Activated T-helper 17 cell treated with anti-CD3 and anti-CD28 coated beads, Interleukin-2, amount 50 U/mL, for 72 hours (primary cell): ENCODE results near the gene AOPEP. TPM values are rescaled to one million over a fixed set of nuclear protein-coding genes. Genes with fewer than 3 reads are reported as not detected.
"Not testable (repeated sequence)": the region's sequence is repeated elsewhere in the genome, so short reads cannot be mapped to it uniquely, and the experiment has no call there.

Experiments used
- ATAC-seq: fragments of 150-1000 bp; cut with Tn5 transposase; replicated peaks from 2 replicates; pipeline ENCODE4 v1.10.0; 2021; ENCODE audit warnings: mild to moderate bottlenecking, moderate library complexity
- H3K27ac Mint-ChIP-seq: one replicate; pipeline ENCODE4 v1.8.0; 2022; ENCODE audit warnings: mixed read lengths
- H3K27me3 Mint-ChIP-seq: one replicate; pipeline ENCODE4 v1.8.0; 2022; ENCODE audit warnings: mixed read lengths
- H3K36me3 Mint-ChIP-seq: one replicate; pipeline ENCODE4 v1.8.0; 2022; ENCODE audit warnings: low read depth, mild to moderate bottlenecking, mixed read lengths
- H3K4me1 Mint-ChIP-seq: one replicate; pipeline ENCODE4 v1.8.0; 2022; ENCODE audit warnings: mixed read lengths
- H3K4me3 Mint-ChIP-seq: one replicate; pipeline ENCODE4 v1.8.0; 2022; ENCODE audit warnings: mild to moderate bottlenecking, mixed read lengths
- H3K9me3 Mint-ChIP-seq: one replicate; pipeline ENCODE4 v1.8.0; 2022; ENCODE audit warnings: mixed read lengths
- total RNA-seq, 2 donors: library from RNA; stranded (reverse); gene quantifications; one replicate each; pipeline ENCODE4 v1.2.3, GENCODE V29; 2022

Gene AOPEP
- total RNA-seq, 2 donors from 2014 or later: 15.5 to 16.4 TPM

DNA sequence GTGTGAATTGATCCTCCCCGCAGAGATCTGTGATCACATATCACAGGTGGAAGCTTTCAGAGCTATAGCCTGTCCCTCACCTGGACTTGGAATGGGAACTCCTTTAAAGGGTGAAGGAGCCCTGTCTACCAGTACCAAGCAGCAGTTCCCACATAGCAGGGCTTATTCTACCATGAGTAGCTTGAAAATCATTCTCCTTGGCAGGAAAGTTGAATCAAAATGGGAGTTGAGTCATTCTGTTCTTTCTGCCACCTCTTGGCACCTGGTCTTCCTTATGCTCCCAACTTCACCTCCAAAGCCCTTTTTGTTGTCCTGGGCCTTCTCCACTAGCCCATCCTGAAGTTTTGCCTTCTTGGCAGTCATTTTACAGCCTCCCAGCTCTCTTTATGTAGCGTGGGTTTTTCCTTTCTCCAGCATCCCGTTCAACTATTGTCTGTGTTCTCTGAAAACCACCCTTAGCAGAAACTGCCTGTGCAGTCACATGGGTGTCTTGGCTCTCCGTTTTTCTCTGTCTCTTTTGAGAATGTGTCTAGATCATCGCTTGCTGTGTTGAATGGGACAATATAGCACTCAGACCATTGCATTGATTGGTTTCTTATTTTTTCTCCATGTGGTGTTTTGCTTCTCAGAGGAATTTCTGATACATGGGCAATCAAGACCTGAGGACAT lies 222.2 kb downstream of the AOPEP start:
- no peak overlapping the region for H3K27ac Mint-ChIP-seq
- no peak overlapping the region for H3K4me3 Mint-ChIP-seq
- no peaks in the 10 kb centered on the region for H3K27me3 Mint-ChIP-seq
- no peaks in the 10 kb centered on the region for H3K36me3 Mint-ChIP-seq
- H3K4me1 Mint-ChIP-seq: peaks cover 25% of the 10 kb centered on the region
- ATAC-seq: peak; percentile 42
- H3K9me3 Mint-ChIP-seq: no peaks in the 10 kb centered on the region

DNA sequence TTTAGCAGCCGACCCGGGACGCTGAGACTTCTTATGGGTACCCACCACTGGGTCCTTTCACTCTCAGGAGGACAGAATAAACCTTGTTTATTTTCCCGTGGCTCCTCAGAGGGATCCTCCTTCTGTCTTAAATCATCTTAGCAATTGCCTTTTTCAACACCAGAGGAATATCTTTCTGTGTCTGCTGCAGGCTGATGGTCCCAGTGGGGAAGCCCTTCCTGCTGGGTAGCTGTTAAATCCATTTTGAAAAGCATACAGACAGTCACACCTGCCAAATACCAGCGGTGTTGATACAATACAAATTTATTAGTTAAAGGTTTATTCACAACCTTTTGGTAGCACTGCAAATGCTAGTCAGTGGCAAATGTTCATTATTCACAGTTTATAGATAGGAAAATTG lies 222.9 kb downstream of the AOPEP start:
- H3K4me1 Mint-ChIP-seq: peaks cover 25% of the 10 kb centered on the region
- no peaks in the 10 kb centered on the region for H3K9me3 Mint-ChIP-seq
- H3K4me3 Mint-ChIP-seq: no peak overlapping the region
- no peak for ATAC-seq
- H3K36me3 Mint-ChIP-seq: no peaks in the 10 kb centered on the region
- H3K27me3 Mint-ChIP-seq: no peaks in the 10 kb centered on the region
- no peak overlapping the region for H3K27ac Mint-ChIP-seq

DNA sequence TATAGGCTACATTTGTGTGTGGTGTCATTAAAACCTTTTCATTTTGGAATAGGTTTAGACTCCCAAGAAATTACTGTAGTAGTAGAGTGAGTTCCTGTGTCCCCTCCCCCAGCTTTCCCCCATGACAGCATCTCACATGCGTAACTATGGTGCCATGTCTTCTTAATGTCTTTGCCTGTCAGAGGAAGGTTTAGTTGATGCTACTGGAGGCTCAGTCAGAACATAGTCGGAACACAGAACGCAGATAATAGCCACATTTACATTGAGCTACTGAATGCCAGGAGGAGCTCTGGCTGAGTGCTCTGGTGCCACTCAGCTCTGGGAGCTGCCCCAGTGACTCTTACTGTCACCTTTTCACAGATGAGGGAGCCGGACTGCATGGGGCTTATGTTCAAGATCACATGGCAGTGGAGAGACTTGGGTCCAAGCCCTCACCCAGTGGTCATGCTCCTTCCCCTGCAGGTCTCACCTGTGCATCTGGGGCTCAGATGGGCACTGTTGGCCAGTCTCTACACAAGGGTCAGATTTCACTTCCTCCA lies 223.6 kb downstream of the AOPEP start:
- Mint-ChIP-seq H3K36me3 (no peaks in the 10 kb centered on the region), H3K9me3 (no peaks in the 10 kb centered on the region), H3K27ac (no peak overlapping the region), H3K4me3 (no peak overlapping the region), H3K27me3 (no peaks in the 10 kb centered on the region), H3K4me1 (peaks cover 25% of the 10 kb centered on the region)
- no peak for ATAC-seq

DNA sequence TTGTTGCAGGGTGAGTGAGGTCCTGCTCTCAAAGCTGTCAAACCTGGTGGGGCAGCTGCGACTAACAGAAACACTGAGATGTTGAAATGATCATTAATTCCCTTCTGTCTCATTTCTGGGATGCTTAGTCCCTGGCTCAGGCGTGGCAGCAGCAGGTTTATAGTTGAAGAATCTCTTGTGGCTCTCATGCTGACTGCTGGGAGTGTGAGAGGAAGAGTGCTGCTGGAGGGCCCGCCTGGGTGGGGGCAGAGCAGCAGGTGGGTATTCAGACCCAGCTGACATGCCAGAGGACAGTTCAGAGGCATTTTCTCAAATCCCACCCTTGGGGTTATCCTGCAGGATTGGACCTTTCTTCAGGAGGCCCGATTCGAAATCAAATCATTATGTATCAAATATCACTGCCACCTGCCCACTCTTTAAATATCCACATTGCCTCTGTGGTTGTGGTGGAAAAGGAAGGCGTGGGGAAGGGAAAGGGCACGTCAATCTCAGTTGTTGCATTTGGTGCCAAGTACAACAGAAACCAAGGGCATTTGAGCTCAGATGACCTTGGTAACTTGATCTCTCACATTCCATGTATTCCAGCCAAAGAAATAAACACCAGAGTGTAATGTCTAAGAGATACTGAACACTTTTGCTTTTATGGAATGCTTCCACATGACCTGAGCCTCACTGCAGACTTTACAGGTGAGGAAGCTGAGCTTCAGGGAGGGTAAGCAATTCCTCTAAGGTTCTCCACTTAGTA lies 224.3 kb downstream of the AOPEP start:
- H3K4me1 Mint-ChIP-seq: peaks cover 25% of the 10 kb centered on the region

DNA sequence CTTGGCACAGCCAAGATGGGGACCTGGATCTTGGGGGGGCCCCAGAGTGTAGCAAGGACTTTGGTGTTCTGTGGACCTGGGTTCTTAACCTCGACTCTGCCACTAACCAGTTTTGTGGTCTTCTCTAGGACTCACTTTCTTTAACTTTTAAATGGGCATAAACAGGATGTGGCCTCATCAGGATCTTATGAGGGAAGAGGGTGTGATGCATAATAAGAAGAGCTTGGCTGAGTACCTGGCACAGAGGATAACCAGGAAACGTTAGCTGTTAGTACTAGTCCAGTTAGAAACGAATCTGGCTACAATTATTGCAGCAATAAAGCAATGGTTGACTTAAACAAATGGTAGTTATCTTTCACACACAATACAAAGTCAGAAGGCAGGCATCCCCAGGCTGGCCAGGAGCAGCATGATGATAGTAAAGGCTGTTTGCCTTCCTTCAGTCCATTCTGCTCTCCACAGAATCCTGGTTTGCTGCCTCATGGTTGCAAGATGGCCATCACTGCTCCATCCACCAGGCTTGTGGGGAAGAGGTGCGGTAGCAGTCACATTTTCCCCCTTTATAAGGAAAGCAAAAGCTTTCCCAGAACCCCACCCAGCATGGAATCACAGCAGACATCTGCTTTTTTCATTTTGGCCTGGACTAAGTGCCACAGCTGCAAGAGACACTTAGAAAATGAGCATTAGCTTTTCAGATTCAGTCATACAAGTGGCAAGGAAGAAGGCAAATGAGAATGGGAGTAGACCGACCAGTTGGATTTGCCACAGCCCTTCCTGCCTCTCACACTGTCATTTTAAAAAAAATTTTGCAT lies 225.0 kb downstream of the AOPEP start:
- H3K36me3 Mint-ChIP-seq: peaks cover 11% of the 10 kb centered on the region
- H3K27me3 Mint-ChIP-seq: no peaks in the 10 kb centered on the region
- H3K27ac Mint-ChIP-seq: no peak overlapping the region
- peak overlapping the region; percentile 29 for H3K4me3 Mint-ChIP-seq
- peak; percentile 69 for ATAC-seq
- H3K9me3 Mint-ChIP-seq: no peaks in the 10 kb centered on the region
- H3K4me1 Mint-ChIP-seq: peaks cover 25% of the 10 kb centered on the region

More for the DNA sequence above, 224.3 kb downstream of the AOPEP start:
- no peaks in the 10 kb centered on the region for H3K9me3 Mint-ChIP-seq
- no peak for ATAC-seq
- H3K27ac Mint-ChIP-seq: no peak overlapping the region
- peak overlapping the region; percentile 13 for H3K4me3 Mint-ChIP-seq
- no peaks in the 10 kb centered on the region for H3K27me3 Mint-ChIP-seq
- peaks cover 3% of the 10 kb centered on the region for H3K36me3 Mint-ChIP-seq

DNA sequence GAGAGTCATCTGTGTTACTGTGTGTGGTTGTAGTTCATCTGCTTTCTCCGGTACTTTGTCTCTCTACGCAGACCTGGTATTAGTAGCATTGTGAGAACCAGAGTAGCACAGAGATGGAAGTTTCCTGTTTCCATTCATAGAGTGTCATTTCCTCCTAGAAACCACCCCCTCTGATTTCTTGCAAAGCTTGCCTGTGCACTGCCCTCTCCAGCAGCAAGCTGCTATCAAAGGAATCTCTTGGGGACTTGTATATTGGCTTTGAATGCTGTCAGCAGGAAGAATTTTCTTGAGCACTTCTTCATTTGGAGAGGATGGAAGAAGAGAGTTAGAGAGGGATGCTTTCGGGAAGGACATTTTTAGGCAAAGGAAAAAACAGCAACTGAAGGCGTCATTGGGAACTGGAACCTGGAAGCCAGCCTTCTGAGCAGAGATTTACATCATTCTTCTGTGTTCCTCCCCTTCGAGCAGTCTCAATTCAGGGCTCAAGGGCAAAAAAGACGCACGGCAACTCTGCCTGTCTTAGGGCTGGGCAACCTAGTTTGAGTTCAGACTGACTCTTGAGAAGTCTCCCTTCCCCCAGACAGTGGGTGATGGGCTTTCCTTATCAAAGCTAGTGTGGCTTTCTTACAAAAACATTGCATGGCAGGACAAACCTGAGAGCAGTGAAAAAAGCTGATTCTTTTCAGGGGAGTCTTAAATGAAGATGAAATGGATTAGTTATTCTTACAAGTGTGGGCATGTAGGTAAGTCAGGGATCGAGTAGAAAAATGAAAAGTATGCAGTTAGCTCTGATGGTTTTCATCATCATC lies 226.3 kb downstream of the AOPEP start:
- H3K27me3 Mint-ChIP-seq: no peaks in the 10 kb centered on the region
- H3K4me1 Mint-ChIP-seq: peaks cover 25% of the 10 kb centered on the region
- H3K36me3 Mint-ChIP-seq: peaks cover 11% of the 10 kb centered on the region
- H3K4me3 Mint-ChIP-seq: peak overlapping the region; percentile 29
- no peaks in the 10 kb centered on the region for H3K9me3 Mint-ChIP-seq
- ATAC-seq: peak; percentile 82
- no peak overlapping the region for H3K27ac Mint-ChIP-seq

DNA sequence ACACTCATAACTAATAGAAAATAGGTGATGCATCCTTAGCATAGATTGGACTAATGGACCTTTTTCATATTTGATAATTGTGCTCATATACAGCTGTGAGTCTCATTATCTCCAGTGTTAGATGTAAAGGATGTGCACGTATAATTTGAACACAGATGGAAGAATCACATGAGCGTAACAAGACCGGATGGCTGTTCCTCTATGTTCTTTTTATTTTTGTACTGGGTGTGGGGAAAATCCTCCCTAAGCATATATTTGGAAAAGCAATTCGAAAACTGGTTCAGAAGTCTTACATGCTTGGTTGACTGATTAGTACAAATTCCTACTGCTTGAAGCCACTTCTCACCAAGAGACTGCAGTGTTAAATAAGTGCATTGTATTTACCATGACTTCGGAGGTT lies 230.2 kb downstream of the AOPEP start:
- Mint-ChIP-seq H3K36me3 (peaks cover 11% of the 10 kb centered on the region), H3K4me1 (peaks cover 9% of the 10 kb centered on the region), H3K9me3 (no peaks in the 10 kb centered on the region), H3K4me3 (no peak overlapping the region), H3K27me3 (no peaks in the 10 kb centered on the region), H3K27ac (no peak overlapping the region)
- no peak for ATAC-seq

DNA sequence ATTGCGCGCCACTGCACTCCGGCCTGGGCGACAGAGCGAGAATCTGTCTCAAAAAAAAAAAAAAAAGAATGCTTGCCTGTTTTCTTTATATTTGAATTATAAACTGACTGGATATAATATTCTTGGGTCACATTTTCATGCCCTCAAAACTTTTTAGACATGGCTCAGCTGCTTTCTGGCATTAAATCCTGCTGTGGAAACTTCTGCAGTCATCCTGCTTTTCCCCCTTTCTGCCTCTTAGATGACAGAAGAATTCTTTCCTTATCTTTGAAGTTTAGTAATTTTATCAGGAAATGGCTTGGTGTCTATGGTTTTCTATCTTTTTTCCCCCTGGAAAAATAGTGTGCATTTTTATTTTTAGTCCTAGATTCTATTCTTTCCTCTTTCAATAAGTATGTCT lies 234.5 kb downstream of the AOPEP start:
- Mint-ChIP-seq H3K4me1 (no peaks in the 10 kb centered on the region), H3K9me3 (no peaks in the 10 kb centered on the region), H3K4me3 (no peak overlapping the region), H3K27ac (no peak overlapping the region), H3K36me3 (peaks cover 6% of the 10 kb centered on the region), H3K27me3 (no peaks in the 10 kb centered on the region)
- no peak for ATAC-seq

DNA sequence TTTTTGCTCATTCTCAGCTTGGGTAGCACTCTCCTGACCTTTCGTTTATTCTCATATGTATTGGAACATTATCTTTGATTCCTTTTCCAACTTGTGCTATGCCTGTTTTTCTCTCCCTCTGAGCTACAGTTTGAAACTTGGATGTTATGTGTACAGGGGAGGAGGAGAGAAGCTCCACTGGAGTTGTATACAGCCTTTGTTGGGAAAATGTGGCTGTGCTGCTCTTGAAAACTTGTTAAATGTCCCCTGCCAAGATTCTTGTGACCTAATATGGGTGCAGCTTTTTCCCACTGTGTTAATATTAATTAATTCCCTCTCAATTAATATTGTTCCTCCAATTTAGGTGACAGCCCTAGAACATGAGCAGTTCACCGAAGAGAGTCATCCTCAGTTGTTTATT lies 235.4 kb downstream of the AOPEP start:
- H3K4me3 Mint-ChIP-seq: no peak overlapping the region
- H3K27me3 Mint-ChIP-seq: no peaks in the 10 kb centered on the region
- H3K4me1 Mint-ChIP-seq: no peaks in the 10 kb centered on the region
- ATAC-seq: no peak
- H3K36me3 Mint-ChIP-seq: no peaks in the 10 kb centered on the region
- no peak overlapping the region for H3K27ac Mint-ChIP-seq
- H3K9me3 Mint-ChIP-seq: no peaks in the 10 kb centered on the region

DNA sequence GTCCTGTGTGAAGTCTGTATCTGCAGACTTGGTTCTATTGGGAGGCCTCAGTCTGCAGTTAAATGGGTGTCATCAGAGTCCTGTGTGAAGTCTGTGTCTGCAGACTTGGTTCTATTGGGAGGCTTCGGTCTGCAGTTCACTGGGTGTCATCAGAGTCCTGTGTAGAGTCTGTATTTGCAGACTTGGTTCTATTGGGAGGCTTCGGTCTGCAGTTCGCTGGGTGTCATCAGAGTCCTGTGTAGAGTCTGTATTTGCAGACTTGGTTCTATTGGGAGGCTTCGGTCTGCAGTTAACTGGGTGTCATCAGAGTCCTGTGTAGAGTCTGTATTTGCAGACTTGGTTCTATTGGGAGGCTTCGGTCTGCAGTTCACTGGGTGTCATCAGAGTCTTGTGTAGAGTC lies 239.1 kb downstream of the AOPEP start:
- H3K27ac Mint-ChIP-seq, H3K9me3 Mint-ChIP-seq, H3K36me3 Mint-ChIP-seq, H3K27me3 Mint-ChIP-seq, H3K4me3 Mint-ChIP-seq, ATAC-seq, H3K4me1 Mint-ChIP-seq: not testable (repeated sequence)

DNA sequence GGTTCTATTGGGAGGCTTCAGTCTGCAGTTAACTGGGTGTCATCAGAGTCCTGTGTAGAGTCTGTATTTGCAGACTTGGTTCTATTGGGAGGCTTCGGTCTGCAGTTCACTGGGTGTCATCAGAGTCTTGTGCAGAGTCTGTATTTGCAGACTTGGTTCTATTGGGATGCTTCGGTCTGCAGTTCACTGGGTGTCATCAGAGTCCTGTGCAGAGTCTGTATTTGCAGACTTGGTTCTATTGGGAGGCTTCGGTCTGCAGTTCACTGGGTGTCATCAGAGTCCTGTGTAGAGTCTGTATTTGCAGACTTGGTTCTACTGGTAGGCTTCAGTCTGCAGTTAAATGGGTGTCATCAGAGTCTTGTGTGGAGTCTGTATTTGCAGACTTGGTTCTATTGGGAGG lies 239.5 kb downstream of the AOPEP start:
- H3K9me3 Mint-ChIP-seq, H3K4me1 Mint-ChIP-seq, H3K27ac Mint-ChIP-seq, H3K36me3 Mint-ChIP-seq, H3K27me3 Mint-ChIP-seq, ATAC-seq, H3K4me3 Mint-ChIP-seq: not testable (repeated sequence)

DNA sequence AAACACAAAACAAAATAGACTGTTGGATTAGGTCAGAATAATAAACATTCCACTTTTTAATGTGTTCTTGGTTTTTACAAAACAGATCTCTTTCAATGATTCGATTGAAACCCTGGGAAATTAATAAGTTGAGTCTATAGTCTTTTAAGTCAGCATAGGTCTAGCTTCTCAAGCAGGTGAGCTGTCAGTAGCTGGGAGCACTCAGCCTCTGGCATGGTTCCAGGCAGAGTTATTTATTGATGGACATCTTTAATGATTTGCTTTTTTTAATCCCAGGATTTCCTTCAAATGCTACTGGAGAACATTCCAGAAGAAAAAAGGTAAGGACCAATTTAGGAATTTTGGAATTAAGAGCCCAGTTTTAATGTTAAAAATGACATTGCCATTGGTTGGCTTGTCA lies 241.0 kb downstream of the AOPEP start:
- Mint-ChIP-seq H3K27ac (no peak overlapping the region), H3K4me1 (no peaks in the 10 kb centered on the region), H3K27me3 (no peaks in the 10 kb centered on the region), H3K36me3 (no peaks in the 10 kb centered on the region), H3K9me3 (no peaks in the 10 kb centered on the region), H3K4me3 (no peak overlapping the region)
- ATAC-seq: no peak

DNA sequence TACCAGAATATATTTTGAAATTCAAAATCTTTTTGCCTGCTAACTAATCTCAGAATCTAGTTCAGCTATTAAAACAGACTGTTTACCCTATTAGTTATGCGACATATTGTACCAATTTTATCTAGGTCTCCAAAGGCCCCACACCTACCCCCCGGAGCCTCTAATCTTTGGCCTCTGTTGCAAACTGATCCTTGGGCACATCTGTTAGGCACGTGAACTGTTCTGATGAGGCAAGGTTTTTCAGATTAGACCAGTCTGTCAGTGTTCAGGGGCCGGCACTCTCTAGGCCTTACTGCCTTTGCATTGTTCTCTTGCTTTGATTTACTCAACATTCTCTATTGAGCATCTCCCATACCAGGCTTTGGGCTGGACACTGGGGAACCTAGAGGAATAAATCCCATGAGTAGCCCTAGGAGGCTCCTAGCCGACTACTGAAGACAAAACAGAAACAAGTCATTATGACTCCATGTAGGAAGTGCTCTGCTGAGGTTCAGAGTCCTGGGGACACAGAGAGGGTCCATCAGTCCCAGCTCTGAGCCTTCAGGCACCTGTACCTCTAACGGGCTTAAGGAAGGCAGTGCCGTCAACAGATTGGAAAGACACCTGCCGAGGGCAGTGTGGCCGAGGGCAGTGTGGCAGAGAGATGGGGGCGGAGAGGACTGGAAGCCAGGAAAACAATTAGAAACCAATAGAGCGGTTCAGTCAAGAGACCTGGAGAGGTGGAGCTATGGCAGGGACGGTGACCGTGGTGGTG lies 245.1 kb downstream of the AOPEP start:
- H3K4me1 Mint-ChIP-seq: no peaks in the 10 kb centered on the region
- H3K27ac Mint-ChIP-seq: no peak overlapping the region
- no peaks in the 10 kb centered on the region for H3K36me3 Mint-ChIP-seq
- H3K4me3 Mint-ChIP-seq: no peak overlapping the region
- no peaks in the 10 kb centered on the region for H3K27me3 Mint-ChIP-seq
- H3K9me3 Mint-ChIP-seq: no peaks in the 10 kb centered on the region
- no peak for ATAC-seq
